ENCODE results near the gene WDFY1. TPM values are rescaled to one million over a fixed set of nuclear protein-coding genes. Genes with fewer than 3 reads are reported as not detected.
"Not testable (repeated sequence)": the region's sequence is repeated elsewhere in the genome, so short reads cannot be mapped to it uniquely, and the experiment has no call there.

The WDFY1 gene
- total RNA-seq, 1 donor from 2014 or later: 26.2 TPM

GRCh38 chr2:223884399-223884798 is 60.7 kb downstream of the WDFY1 start:
- Histone ChIP-seq H3K4me1 (no peaks in the 10 kb centered on the region), H3K27me3 (no peaks in the 10 kb centered on the region), H3K36me3 (peaks cover 42 to 74% of the 10 kb centered on the region in 2 donors), H3K27ac (no peak overlapping the region), H3K4me3 (no peak overlapping the region), H3K9me3 (no peaks in the 10 kb centered on the region)
- no peak for DNase-seq (ENCODE audit: low spot score in 2 of 2)
- intact Hi-C loops (cut with DNase I): no loop called here
- no peak for TF ChIP-seq CTCF (IDR thresholded peaks at IDR 0.05)

GRCh38 chr2:223882715-223883114 is 62.4 kb downstream of the WDFY1 start:
- DNase-seq (ENCODE audit: low spot score in 2 of 2): no peak
- Histone ChIP-seq H3K27me3 (no peaks in the 10 kb centered on the region), H3K4me3 (no peak overlapping the region), H3K9me3 (no peaks in the 10 kb centered on the region), H3K4me1 (no peaks in the 10 kb centered on the region), H3K36me3 (peaks cover 55 to 83% of the 10 kb centered on the region in 2 donors), H3K27ac (no peak overlapping the region)
- intact Hi-C loops (cut with DNase I): no loop called here
- TF ChIP-seq CTCF (IDR thresholded peaks at IDR 0.05): no peak

GRCh38 chr2:223880796-223881195 is 64.3 kb downstream of the WDFY1 start:
- no peak overlapping the region for H3K4me3 ChIP-seq
- no peaks in the 10 kb centered on the region for H3K9me3 ChIP-seq
- H3K27me3 ChIP-seq: no peaks in the 10 kb centered on the region
- H3K36me3 ChIP-seq: peaks cover 66 to 92% of the 10 kb centered on the region in 2 donors
- intact Hi-C loops (cut with DNase I): no loop called here
- no peak for DNase-seq (ENCODE audit: low spot score in 2 of 2)
- TF ChIP-seq CTCF (IDR thresholded peaks at IDR 0.05): no peak
- no peak overlapping the region for H3K27ac ChIP-seq
- H3K4me1 ChIP-seq: no peaks in the 10 kb centered on the region

GRCh38 chr2:223877721-223878410 is 67.3 kb downstream of the WDFY1 start:
- intact Hi-C loops (cut with DNase I): no loop called here
- Histone ChIP-seq H3K27me3 (no peaks in the 10 kb centered on the region), H3K9me3 (no peaks in the 10 kb centered on the region), H3K27ac (no peak overlapping the region), H3K4me1 (no peaks in the 10 kb centered on the region), H3K36me3 (peaks cover 66 to 90% of the 10 kb centered on the region in 2 donors), H3K4me3 (no peak overlapping the region)
- no peak for DNase-seq (ENCODE audit: low spot score in 2 of 2)
- TF ChIP-seq CTCF (IDR thresholded peaks at IDR 0.05): no peak

- H3K4me3 ChIP-seq: no peak overlapping the region
- H3K9me3 ChIP-seq: no peaks in the 10 kb centered on the region
- H3K27ac ChIP-seq: no peak overlapping the region
- no peak for DNase-seq (ENCODE audit: low spot score in 2 of 2)
- H3K36me3 ChIP-seq: peaks cover 44 to 69% of the 10 kb centered on the region in 2 donors
- intact Hi-C loops (cut with DNase I): no loop called here
- TF ChIP-seq CTCF (IDR thresholded peaks at IDR 0.05): no peak
- no peaks in the 10 kb centered on the region for H3K27me3 ChIP-seq
- no peaks in the 10 kb centered on the region for H3K4me1 ChIP-seq
Measured at GRCh38 chr2:223873672-223874071, 71.5 kb downstream of the WDFY1 start.

GRCh38 chr2:223872772-223873171 is 72.4 kb downstream of the WDFY1 start:
- H3K9me3 ChIP-seq; H3K4me1 ChIP-seq; H3K4me3 ChIP-seq; H3K27ac ChIP-seq; intact Hi-C loops (cut with DNase I); DNase-seq (ENCODE audit: low spot score in 2 of 2); H3K27me3 ChIP-seq: not testable (repeated sequence)
- H3K36me3 ChIP-seq: peaks cover 35 to 60% of the 10 kb centered on the region in 2 donors

- H3K27me3 ChIP-seq; DNase-seq (ENCODE audit: low spot score in 2 of 2); intact Hi-C loops (cut with DNase I); H3K27ac ChIP-seq; H3K9me3 ChIP-seq; H3K4me3 ChIP-seq; H3K4me1 ChIP-seq: not testable (repeated sequence)
- H3K36me3 ChIP-seq: peaks cover 26 to 49% of the 10 kb centered on the region in 2 donors
Measured at GRCh38 chr2:223871661-223872060, 73.5 kb downstream of the WDFY1 start.

Measured in ascending aorta (tissue), 2 donors.